ENCODE data around the gene FHDC1. TPM values are rescaled to one million over a fixed set of nuclear protein-coding genes. Genes with fewer than 3 reads are reported as not detected.

The FHDC1 gene
- total RNA-seq, 1 experiment from 2014 or later: 6.0 TPM

DNA sequence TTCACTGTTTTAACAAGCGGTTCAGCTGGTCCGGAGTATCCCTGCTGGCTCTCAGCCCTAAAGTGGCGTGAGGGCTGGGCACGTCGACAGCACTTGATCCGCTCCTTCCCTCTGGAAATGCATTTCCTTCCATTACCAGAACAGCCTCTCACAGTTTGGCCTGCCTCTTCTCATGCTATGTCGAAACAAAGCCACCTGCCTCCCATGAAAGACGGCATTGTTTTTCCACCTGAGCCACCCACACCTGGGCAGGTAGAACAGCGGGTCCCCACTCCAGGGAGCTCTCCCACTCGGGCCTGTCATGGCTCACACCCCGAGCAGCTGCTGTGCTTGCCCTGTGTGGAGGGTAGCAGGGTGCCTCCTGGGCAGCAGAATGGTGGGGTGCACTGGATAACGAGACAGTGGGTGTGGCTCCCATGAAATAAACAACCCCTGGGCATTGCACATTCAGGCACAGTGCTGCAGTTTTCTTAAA lies 86.2 kb downstream of the FHDC1 start:
- CTCF ChIA-PET: no interaction called here
- Mint-ChIP-seq H3K4me1 (ENCODE audit: low read depth, unreplicated experiment) (no peaks in the 10 kb centered on the region), H3K27me3 (ENCODE audit: unreplicated experiment) (no peaks in the 10 kb centered on the region), H3K36me3 (ENCODE audit: insufficient read depth, unreplicated experiment) (no peaks in the 10 kb centered on the region), H3K4me3 (ENCODE audit: low read depth, unreplicated experiment) (no peak overlapping the region), H3K27ac (ENCODE audit: unreplicated experiment) (no peak overlapping the region), H3K9me3 (ENCODE audit: low read depth, unreplicated experiment) (no peaks in the 10 kb centered on the region)
- TF ChIP-seq, protein P1, sequence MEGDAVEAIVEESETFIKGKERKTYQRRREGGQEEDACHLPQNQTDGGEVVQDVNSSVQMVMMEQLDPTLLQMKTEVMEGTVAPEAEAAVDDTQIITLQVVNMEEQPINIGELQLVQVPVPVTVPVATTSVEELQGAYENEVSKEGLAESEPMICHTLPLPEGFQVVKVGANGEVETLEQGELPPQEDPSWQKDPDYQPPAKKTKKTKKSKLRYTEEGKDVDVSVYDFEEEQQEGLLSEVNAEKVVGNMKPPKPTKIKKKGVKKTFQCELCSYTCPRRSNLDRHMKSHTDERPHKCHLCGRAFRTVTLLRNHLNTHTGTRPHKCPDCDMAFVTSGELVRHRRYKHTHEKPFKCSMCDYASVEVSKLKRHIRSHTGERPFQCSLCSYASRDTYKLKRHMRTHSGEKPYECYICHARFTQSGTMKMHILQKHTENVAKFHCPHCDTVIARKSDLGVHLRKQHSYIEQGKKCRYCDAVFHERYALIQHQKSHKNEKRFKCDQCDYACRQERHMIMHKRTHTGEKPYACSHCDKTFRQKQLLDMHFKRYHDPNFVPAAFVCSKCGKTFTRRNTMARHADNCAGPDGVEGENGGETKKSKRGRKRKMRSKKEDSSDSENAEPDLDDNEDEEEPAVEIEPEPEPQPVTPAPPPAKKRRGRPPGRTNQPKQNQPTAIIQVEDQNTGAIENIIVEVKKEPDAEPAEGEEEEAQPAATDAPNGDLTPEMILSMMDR (IDR thresholded peaks at IDR 0.05; ENCODE audit: unreplicated experiment): no peak
- no TSS peak for BruUV-seq (replicated peaks)
- intact Hi-C loops (cut with micrococcal nuclease; ENCODE audit: unreplicated experiment): no loop called here
- DNase-seq: no peak

DNA sequence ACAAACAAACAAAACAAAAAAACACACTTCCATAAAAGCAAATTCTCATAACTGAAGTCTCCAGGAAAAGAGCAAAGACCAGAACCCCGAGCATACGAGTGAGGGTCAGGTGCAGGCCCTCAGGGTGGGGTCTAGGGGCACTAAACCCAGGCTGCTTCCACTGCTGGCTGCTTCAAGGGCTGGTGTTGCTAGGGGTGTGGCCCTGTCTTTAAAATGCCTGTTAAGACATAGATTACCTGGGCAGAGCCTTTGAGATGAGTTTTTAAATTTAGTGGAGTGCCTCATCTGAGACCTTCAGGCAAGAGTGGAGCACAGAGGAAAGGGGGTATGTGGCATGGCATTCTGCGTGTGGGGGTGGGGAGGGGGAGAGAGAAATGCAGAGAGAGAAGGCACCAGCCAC lies 87.0 kb downstream of the FHDC1 start:
- BruUV-seq (replicated peaks): no TSS peak
- H3K4me3 Mint-ChIP-seq (ENCODE audit: low read depth, unreplicated experiment): no peak overlapping the region
- no peak overlapping the region for H3K27ac Mint-ChIP-seq (ENCODE audit: unreplicated experiment)
- DNase-seq: no peak
- CTCF ChIA-PET: no interaction called here
- no peaks in the 10 kb centered on the region for H3K9me3 Mint-ChIP-seq (ENCODE audit: low read depth, unreplicated experiment)
- TF ChIP-seq, protein P1 (IDR thresholded peaks at IDR 0.05; ENCODE audit: unreplicated experiment): no peak
- H3K4me1 Mint-ChIP-seq (ENCODE audit: low read depth, unreplicated experiment): no peaks in the 10 kb centered on the region
- H3K36me3 Mint-ChIP-seq (ENCODE audit: insufficient read depth, unreplicated experiment): no peaks in the 10 kb centered on the region
- no peaks in the 10 kb centered on the region for H3K27me3 Mint-ChIP-seq (ENCODE audit: unreplicated experiment)
- intact Hi-C loops (cut with micrococcal nuclease; ENCODE audit: unreplicated experiment): no loop called here

DNA sequence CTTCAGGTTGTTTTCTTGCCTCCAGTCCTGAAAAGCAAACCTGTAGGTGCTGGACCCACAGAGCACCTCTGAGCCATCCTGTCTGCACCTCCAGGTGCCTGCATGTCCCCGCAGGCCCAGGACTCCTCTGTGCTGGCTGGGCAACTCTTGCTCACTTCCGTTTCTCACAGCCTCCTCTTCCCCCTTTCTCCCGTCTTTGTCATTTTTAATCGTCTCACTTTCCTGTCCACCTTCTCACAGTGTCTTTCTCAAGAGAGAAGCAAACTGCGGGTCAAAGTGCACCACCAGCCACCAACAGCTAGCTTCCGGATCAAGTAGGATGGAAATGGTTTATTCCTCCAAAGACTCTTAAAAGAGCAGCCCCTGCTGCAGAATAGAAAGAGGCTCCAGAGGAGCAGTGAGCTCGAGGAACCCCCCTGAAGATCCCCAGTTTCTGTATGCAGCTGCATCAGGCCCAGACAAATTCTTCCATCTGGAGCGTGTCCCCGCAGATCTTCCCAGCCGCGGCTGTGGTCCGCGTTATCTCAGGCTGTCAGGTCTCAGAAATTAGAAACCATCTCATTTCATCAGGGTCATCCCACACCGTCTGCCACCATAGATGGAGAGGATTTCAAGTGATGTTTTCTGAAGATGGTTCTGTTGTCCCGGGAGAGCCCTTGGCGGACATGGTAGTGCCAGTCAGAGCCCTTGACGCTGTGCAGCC lies 87.7 kb downstream of the FHDC1 start:
- H3K36me3 Mint-ChIP-seq (ENCODE audit: insufficient read depth, unreplicated experiment): no peaks in the 10 kb centered on the region
- no peak overlapping the region for H3K27ac Mint-ChIP-seq (ENCODE audit: unreplicated experiment)
- H3K4me1 Mint-ChIP-seq (ENCODE audit: low read depth, unreplicated experiment): no peaks in the 10 kb centered on the region
- no peak for DNase-seq
- CTCF ChIA-PET: no interaction called here
- no peak overlapping the region for H3K4me3 Mint-ChIP-seq (ENCODE audit: low read depth, unreplicated experiment)
- TF ChIP-seq, protein P1 (IDR thresholded peaks at IDR 0.05; ENCODE audit: unreplicated experiment): no peak
- intact Hi-C loops (cut with micrococcal nuclease; ENCODE audit: unreplicated experiment): no loop called here
- H3K27me3 Mint-ChIP-seq (ENCODE audit: unreplicated experiment): peaks cover 3% of the 10 kb centered on the region
- BruUV-seq (replicated peaks): no TSS peak
- peaks cover 2% of the 10 kb centered on the region for H3K9me3 Mint-ChIP-seq (ENCODE audit: low read depth, unreplicated experiment)

DNA sequence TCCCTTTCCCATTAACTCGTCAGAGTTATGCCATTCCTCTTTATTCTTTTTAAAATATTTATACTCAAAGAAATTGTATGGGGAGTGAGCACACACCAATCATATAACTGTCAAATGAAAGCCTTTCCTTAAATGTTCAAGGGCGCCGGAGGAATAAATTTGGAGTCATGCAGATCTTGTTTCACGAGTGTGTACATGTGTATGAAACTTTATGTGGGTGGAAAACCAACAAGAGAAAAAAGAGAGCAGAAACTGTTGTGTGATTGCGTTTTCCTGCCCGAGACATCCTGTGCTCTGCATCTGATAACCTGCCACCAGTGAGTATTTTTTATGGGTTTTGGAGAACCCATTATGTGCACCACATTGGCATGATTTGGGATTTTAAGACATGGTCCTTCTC lies 88.3 kb downstream of the FHDC1 start:
- H3K9me3 Mint-ChIP-seq (ENCODE audit: low read depth, unreplicated experiment): peaks cover 7% of the 10 kb centered on the region
- no TSS peak for BruUV-seq (replicated peaks)
- intact Hi-C loops (cut with micrococcal nuclease; ENCODE audit: unreplicated experiment): no loop called here
- no peaks in the 10 kb centered on the region for H3K36me3 Mint-ChIP-seq (ENCODE audit: insufficient read depth, unreplicated experiment)
- H3K27ac Mint-ChIP-seq (ENCODE audit: unreplicated experiment): no peak overlapping the region
- H3K27me3 Mint-ChIP-seq (ENCODE audit: unreplicated experiment): peaks cover 10% of the 10 kb centered on the region
- CTCF ChIA-PET: no interaction called here
- no peak overlapping the region for H3K4me3 Mint-ChIP-seq (ENCODE audit: low read depth, unreplicated experiment)
- no peaks in the 10 kb centered on the region for H3K4me1 Mint-ChIP-seq (ENCODE audit: low read depth, unreplicated experiment)
- TF ChIP-seq, protein P1 (IDR thresholded peaks at IDR 0.05; ENCODE audit: unreplicated experiment): no peak
- DNase-seq: no peak
